ENCODE measurements around the gene PEX12.

DNA sequence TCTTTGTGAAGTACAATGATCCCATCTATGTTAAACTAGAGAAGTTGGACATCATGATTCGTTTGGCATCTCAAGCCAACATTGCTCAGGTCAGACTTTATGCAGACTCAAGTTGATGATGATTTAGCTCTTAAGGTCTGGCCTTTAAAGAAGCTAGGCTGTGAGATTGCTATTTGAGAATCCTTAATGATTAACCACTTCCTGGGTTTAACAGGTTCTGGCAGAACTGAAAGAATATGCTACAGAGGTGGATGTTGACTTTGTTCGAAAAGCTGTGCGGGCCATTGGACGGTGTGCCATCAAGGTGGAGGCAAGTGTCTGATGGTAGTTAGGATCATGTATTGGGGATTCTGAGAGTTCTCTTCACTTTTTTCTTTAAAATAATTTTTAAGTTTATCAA lies 49.0 kb upstream of the PEX12 start:
- TF ChIP-seq, protein P1, sequence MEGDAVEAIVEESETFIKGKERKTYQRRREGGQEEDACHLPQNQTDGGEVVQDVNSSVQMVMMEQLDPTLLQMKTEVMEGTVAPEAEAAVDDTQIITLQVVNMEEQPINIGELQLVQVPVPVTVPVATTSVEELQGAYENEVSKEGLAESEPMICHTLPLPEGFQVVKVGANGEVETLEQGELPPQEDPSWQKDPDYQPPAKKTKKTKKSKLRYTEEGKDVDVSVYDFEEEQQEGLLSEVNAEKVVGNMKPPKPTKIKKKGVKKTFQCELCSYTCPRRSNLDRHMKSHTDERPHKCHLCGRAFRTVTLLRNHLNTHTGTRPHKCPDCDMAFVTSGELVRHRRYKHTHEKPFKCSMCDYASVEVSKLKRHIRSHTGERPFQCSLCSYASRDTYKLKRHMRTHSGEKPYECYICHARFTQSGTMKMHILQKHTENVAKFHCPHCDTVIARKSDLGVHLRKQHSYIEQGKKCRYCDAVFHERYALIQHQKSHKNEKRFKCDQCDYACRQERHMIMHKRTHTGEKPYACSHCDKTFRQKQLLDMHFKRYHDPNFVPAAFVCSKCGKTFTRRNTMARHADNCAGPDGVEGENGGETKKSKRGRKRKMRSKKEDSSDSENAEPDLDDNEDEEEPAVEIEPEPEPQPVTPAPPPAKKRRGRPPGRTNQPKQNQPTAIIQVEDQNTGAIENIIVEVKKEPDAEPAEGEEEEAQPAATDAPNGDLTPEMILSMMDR (IDR thresholded peaks at IDR 0.05) = no peak
- TF ChIP-seq POLR2AphosphoS5 (IDR thresholded peaks at IDR 0.05; ENCODE audit: insufficient read depth in 1 of 2, low read depth in 1 of 2) (no peak), POLR2A (IDR thresholded peaks at IDR 0.05) (no peak)
